Fibroblast of skin of left biceps (primary cell): ENCODE measurements around the gene MUC13.

ENCODE experiments used
- DNase-seq, 2 experiments: peaks; one replicate each; pipeline ENCODE4 v3.0.0-alpha.2; 2013; ENCODE audit warnings: low read depth in 2 of 2

The MUC13 gene

GRCh38 chr3:124896824-124897526, 37.6 kb downstream of the MUC13 start:
- DNase-seq, result no peak

- DNase-seq, result no peak
Observed at GRCh38 chr3:124895756-124896155, 38.8 kb downstream of the MUC13 start.

GRCh38 chr3:124893526-124893925, 41.0 kb downstream of the MUC13 start:
- DNase-seq, result no peak

GRCh38 chr3:124890573-124891190, 43.9 kb downstream of the MUC13 start:
- no peak for DNase-seq

DNA sequence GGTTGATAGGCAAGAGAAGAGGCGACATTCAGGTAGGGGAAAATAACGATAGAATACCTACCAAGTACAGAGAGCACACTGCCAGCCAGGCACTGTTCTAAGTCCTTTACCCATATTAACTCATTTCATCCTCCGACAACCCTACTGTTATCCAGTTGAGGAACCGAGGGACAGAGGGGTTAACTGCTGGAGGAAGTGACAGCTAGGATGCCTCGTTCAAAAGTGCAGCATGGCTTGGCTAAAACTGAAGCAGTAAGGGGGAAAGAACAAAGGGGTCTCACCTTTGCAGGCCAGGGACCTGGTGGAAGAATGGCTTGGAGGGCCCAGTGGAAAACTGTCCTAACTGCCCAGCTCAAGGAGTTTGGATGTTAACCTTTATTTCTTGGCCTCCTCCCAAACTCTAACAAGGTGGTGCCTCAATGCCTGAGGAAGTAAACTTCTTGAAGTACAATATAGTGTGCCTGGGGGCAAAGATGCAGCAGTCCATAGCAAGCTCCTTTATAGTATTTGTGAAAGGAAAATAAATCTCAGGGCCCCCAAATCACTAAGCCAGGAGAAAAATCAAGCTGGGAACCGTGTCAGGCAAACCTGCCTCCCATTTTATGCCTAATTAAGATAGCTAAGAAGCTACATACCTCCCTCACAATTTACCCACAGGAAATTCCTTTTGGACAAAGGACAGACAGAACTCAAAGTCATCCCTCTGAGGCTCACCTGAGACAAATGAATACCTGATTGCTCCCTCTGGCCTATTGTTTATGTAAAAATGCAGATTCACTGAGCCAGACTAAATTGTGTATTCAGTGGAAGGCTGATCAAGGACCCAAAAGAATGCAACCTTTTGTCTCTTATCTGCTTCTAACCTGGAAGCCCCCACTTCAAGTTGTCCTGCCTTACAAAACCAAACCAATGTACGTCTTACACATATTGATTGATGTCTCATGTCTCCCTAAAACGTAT, 45.8 kb downstream of the MUC13 start:
- DNase-seq, result no peak

DNA sequence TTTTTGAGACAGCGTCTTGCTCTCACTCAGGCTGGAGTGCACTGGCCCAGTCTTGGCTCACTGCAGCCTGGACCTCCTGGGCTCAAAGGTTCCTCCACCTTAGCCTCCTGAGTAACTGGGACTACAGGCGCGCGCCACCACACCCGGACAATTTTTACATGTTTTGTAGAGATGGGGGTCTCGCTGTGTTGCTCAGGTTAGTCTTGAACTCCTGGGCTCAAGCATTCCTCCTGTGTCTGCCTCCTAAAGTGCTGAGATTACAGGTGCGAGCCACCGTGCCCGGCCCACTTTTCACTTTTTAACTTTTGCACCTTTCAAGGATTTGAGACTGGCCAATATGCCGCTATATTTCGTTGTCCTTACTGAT, 46.6 kb downstream of the MUC13 start:
- DNase-seq, result no peak

- no peak for DNase-seq
Observed at GRCh38 chr3:124887177-124887931, 47.2 kb downstream of the MUC13 start, which contains the start of gene ITGB5. Gene ITGB5, minus strand, starts transcription at chr3:124887365. Its CDS starts 365 bp downstream, at chr3:124887000.

DNA sequence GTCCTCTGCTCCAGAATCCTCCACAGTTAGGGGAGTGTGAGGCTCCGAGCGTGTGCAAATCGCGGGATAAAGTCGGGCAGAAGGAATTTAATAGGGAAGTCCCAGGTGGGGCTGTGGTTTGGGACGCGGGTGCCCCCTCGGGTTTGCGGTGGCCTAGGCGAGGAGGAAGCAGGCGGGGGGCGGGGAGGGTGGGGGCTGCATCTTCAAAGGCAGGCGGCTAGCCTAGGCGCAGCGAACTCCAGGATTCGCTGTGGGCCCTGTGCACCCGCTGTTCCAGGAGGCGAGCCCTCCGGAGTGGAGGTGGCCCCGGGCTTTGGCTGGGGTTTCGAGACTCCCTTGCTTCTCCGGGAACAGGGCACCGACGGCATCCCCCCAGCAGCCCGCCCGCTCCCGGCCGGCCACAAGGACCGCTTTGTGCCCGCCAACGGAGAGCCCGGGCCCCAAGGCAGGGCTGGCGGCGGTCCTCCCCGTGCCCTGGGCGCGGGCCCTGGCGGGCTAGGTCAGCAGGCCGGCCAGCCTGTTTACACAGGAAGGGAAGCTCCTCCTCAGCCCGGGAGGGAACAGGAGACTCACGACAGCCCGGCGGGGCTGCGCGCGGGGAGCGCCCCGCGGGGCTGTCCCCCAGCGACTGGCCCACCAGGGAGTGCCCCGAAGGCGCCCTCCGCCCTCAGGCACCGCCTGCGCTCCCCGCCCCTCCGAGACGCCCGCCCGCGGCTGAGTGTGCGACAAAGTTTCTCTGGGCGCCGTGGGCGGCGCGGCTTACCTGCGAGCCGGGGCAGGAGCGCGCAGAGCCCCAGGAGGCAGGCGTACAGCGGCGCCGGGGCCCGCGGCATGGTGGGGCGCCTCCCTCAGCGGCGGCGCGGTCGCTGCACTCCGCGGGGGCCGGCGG, 48.1 kb downstream of the MUC13 start:
- no peak for DNase-seq

DNA sequence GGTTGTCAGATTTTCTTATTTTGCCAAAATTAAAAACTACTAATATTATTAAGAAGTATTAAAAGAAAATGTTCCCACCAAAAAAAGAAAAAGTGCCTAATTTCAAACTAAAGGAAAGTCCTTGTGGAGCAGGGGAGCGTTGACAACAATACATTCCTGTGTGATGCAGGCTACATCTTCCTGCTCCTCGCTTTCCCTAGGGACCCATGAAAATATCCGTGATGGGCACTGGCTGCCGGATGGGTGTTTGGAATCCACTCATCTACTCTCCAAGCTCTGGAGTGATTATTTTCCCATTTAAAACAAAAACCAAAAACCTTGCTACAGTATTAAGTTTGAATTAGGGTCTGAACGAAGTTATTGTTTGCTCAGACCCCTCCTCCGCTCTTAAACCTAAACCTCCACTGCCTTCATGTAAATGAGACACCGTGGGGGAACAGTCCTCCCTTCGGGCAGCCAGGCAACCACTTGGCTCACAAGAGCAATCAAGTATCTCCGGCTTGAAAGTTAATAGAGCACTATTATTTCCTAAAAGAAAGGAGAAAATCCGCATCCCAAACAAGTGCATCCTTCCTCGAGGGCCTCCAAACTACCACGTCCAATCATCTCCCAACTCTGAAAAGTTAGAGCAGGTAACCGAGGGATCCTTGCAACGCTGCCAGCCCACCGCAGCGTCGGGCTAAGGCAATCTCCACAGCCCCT, 48.9 kb downstream of the MUC13 start:
- no peak for DNase-seq

- DNase-seq, result no peak
Observed at GRCh38 chr3:124884474-124885101, 50.0 kb downstream of the MUC13 start.

- DNase-seq, result no peak
Observed at GRCh38 chr3:124883766-124884473, 50.6 kb downstream of the MUC13 start.

DNA sequence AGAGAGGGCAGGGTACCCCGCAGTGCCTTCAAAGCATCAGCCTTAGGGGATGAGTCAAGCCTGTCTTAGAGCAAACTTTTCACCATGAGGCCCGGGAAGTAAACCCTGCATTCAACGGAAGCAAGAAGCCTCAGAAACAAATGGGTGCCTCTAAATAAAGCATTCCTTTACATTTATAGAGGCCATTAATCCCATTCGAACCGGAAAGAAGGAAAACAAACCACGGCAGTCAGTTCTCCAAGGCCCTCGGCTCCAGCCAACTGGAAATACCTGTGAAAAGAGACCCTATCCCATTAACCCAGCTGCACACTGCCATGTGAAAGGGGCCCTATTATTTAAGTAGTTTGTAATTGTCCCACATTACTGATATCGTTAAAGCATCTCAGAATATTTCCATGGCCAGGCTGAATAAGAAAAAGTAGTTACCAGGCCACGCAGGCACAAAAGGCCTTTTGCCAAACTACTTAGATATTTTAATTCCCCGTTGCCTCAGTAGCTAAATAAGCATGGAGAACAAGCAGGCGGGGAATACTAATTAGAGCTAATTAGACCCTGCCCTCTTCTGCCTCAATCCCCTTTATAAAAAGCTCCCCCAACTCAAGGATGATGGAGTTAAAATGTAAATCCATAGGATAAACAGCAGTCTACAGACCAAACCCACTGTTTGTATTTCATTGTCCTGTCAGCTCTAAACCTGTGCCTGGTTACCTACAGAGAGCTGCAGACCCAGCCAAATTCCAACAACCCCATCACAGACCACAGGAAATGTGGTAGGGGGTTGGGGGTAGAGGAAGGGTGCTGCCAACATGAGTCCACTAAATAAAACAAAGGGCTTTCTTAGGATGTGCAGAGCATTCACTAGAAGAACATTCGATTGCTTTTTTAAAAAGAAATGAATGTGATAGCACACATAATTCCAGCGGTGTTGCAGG, 51.5 kb downstream of the MUC13 start:
- DNase-seq, result no peak

DNA sequence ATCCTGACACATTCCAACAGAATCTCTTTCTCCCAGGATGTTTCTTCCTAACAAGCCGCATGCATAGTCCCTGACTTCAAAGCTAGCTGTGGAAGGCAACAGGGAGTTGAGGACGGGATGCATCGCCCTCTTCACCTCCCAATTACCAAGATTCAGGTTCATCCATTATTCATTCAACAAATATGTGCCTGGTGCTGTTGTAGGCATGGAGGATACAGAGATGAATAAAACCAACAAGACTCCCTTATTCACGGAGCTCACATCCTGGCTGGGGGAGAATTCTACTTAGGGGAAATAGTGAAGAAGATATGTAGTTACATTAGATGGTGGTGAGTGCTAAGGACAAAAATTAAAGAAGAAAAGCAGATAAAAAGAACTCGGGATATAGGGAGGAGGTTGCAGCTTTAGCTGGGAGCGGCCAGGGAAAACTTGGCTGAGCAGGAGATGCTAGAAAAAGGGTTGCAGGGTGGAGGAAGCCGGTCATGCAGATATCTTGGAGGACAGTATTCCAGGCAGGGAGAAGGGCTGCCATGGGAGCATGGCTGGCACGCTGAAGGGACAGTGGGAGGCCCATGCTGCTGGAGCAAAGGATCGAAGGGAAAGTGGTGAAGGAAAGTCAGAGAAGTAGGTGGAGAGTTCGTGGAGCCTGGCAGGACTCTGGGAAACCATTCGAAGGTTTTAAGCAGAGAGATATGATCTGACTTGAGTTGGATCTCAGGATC, 52.4 kb downstream of the MUC13 start:
- DNase-seq, result no peak

DNA sequence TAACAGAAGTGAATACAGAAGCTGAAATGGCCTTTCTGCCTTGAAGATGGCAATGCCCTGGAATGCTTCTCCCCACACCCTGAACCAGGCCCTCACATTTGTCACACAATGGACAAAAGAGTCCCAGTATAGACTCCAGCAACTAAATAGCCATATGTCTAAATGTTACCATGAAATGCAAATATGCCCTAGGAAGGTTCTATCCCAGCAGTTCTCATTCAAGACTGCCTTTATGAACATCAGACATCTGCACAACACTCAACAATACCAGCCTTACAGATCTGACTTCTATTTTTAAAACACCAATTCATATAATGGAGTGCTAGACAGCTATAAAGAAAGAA, 55.2 kb downstream of the MUC13 start:
- DNase-seq, result no peak

DNA sequence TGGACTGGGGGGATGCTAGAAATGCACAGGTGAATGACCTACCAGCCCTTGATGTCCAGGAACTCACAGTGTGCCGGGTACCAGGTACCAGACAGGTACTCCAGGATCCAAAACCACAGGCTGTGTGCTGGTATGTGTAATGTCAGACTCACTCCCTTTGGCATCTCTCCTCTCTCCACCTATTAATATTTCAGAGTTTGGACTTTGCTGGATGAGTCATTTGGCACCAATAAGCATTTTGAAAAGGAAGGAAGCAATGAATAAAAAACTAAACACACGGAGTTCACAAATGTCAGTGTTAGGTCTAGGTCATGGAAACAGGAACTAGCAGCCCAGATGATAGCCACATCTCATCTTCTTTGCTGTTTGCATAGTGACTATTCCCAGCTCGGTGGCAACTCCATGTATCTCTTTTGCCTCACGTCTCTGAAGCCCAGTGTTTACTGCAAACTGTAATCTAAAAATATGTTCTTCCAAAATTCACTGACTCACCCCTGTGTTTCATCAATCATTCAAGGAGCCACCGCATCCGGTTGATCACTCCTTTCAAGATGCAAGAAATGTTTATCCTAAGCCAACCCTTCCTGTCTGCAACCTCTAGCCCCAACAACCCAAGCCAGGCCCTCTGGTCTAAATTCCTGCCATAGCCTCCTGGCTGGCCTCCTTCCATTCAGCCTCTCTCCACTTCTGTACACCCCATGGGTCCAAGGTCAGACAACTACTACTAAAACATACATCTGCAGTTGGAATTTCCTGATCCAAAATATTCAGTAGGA, 55.8 kb downstream of the MUC13 start:
- peak; percentile 77 to 79 for DNase-seq

DNA sequence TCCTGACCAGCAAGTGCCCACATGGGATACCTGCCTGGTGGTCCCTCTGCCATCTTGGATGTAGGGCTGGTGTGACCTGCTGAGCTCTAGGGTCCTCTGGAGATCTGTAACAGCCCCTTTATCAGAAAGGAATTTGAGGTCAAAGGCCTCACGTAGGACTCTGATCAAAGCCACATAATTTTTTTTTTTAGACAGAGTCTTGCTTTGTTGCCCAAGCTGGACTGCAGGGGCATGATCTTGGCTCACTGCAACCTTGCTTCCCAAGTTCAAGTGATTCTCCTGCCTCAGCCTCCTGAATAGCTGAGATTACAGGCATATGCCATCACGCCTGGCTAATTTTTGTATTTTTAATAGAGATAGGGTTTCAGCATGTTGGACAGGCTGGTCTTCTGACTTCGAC, 56.9 kb downstream of the MUC13 start:
- no peak for DNase-seq
